Natural killer cell (primary cell): Measurements from ENCODE around the gene ATP9A. TPM values are rescaled to one million over a fixed set of nuclear protein-coding genes. Genes with fewer than 3 reads are reported as not detected.

ENCODE experiments used
- ATAC-seq, 3 donors: fragments of 150-1000 bp in 2 of 3; fragments of 200-7000 bp in 1 of 3; cut with Tn5 transposase; 1 replicate in 1 of 3; 2 replicates in 2 of 3; pipeline ENCODE4 v1.10.0; 2021; ENCODE audit warnings: mild to moderate bottlenecking in 2 of 3, moderate library complexity in 2 of 3
- DNase-seq, 2 donors: peaks; one replicate each; pipeline versions ENCODE4 v3.0.0 to v3.0.0-alpha.2; 2013 to 2021; ENCODE audit warnings: mixed read lengths in 1 of 2
- H3K27ac ChIP-seq: one replicate; pipeline ENCODE4 v1.5.1; 2013; ENCODE audit warnings: mild to moderate bottlenecking, low read length
- H3K27me3 ChIP-seq: one replicate; pipeline ENCODE4 v1.6.1; 2013; ENCODE audit warnings: low read length; ENCODE audit not compliant: control insufficient read depth, insufficient read depth
- H3K36me3 ChIP-seq: one replicate; pipeline ENCODE4 v1.6.1; 2013; ENCODE audit warnings: low read length; ENCODE audit not compliant: control insufficient read depth, insufficient read depth
- H3K4me1 ChIP-seq: one replicate; pipeline ENCODE4 v1.6.1; 2013; ENCODE audit warnings: low read length; ENCODE audit not compliant: control insufficient read depth, insufficient read depth
- H3K4me3 ChIP-seq: one replicate; pipeline ENCODE4 v1.5.1; 2013; ENCODE audit warnings: low read length
- H3K9me3 ChIP-seq: one replicate; pipeline ENCODE4 v1.6.1; 2013; ENCODE audit warnings: low read length; ENCODE audit not compliant: control insufficient read depth, insufficient read depth
- H3K27ac Mint-ChIP-seq, 2 donors: one replicate each; pipeline ENCODE4 v1.8.0; 2022; ENCODE audit warnings: mild to moderate bottlenecking in 2 of 2, mixed read lengths in 2 of 2, moderate library complexity in 1 of 2
- H3K27me3 Mint-ChIP-seq, 2 donors: one replicate each; pipeline ENCODE4 v1.8.0; 2022; ENCODE audit warnings: low read depth in 2 of 2, mixed read lengths in 2 of 2
- H3K36me3 Mint-ChIP-seq: one replicate; pipeline ENCODE4 v1.8.0; 2022; ENCODE audit warnings: mixed read lengths
- H3K4me1 Mint-ChIP-seq, 2 donors: one replicate each; pipeline ENCODE4 v1.8.0; 2022; ENCODE audit warnings: mixed read lengths in 2 of 2
- H3K4me3 Mint-ChIP-seq: one replicate; pipeline ENCODE4 v1.8.0; 2022; ENCODE audit warnings: mild to moderate bottlenecking, moderate library complexity, mixed read lengths
- H3K9me3 Mint-ChIP-seq, 2 donors: one replicate each; pipeline ENCODE4 v1.8.0; 2022; ENCODE audit warnings: mixed read lengths in 2 of 2
- WGBS: methylation state at CpG from one replicate; pipeline ENCODE4 v1.1.7; 2013; ENCODE audit warnings: missing lambda C conversion rate; ENCODE audit not compliant: insufficient coverage; 5-methylcytosine and 5-hydroxymethylcytosine counted together
- intact Hi-C: fragments of 100-400 bp; cut with micrococcal nuclease; formaldehyde crosslinking; loops from one replicate; pipeline ENCODE4 v1.14.2; 2022
- total RNA-seq, 4 donors: library from RNA; stranded (reverse); fragments of 120-200 nt in 1 of 4; gene quantifications; one replicate each; pipeline versions ENCODE4 v1.2.3 to v1.2.4, GENCODE V29; 2013 to 2022
- TF ChIP-seq, protein P1 (sequence below): fragments of 200-600 bp; IDR thresholded peaks from one replicate; pipeline ENCODE4 v1.8.0; 2022; ENCODE audit warnings: antibody characterized with exemption

The ATP9A gene
- total RNA-seq, 3 donors from 2014 or later (not counting 1 experiment from before 2014, with no cell fraction given) = 1.4 to 46.8 (median 1.9) TPM

DNA sequence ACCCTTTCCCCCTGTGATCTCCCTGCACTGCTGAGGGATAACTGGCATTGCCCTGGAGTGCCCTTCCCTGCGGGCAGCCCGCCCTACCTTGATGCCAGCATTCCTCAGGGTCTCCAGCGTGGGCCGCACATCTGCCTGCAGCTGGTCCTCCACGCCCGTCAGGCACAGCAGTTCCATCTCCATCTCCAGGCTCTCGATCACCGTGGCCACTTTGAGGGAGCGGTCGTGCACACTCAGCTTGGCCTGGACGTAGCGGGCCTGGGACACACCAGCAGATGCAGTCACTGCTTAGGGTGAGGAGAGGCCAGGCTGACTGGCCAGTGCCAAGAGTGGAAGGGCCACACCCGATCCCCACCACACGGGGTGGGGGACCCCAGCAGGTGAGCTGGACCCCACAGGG is 143.1 kb downstream of the ATP9A start:
- no peaks in the 10 kb centered on the region for H3K4me1 ChIP-seq
- Mint-ChIP-seq H3K4me1 (peaks cover 3 to 5% of the 10 kb centered on the region in 2 donors), H3K9me3 (no peaks in the 10 kb centered on the region), H3K36me3 (peaks cover 7% of the 10 kb centered on the region), H3K27ac (no peak overlapping the region), H3K27me3 (no peaks in the 10 kb centered on the region), H3K4me3 (no peak overlapping the region)
- H3K9me3 ChIP-seq = no peaks in the 10 kb centered on the region
- no peak overlapping the region for H3K4me3 ChIP-seq
- ATAC-seq = no peak
- H3K36me3 ChIP-seq = no peaks in the 10 kb centered on the region
- H3K27ac ChIP-seq = no peak overlapping the region
- WGBS = 90% methylated on average over 14 of the region's 14 CpGs
- TF ChIP-seq, protein P1, sequence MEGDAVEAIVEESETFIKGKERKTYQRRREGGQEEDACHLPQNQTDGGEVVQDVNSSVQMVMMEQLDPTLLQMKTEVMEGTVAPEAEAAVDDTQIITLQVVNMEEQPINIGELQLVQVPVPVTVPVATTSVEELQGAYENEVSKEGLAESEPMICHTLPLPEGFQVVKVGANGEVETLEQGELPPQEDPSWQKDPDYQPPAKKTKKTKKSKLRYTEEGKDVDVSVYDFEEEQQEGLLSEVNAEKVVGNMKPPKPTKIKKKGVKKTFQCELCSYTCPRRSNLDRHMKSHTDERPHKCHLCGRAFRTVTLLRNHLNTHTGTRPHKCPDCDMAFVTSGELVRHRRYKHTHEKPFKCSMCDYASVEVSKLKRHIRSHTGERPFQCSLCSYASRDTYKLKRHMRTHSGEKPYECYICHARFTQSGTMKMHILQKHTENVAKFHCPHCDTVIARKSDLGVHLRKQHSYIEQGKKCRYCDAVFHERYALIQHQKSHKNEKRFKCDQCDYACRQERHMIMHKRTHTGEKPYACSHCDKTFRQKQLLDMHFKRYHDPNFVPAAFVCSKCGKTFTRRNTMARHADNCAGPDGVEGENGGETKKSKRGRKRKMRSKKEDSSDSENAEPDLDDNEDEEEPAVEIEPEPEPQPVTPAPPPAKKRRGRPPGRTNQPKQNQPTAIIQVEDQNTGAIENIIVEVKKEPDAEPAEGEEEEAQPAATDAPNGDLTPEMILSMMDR = no peak
- intact Hi-C loops = loop anchor here (10.0 kb wide), 1 partner anchor 400 kb away; no protein-coding TSS in a partner anchor
- DNase-seq = no peak
- H3K27me3 ChIP-seq = no peaks in the 10 kb centered on the region

DNA sequence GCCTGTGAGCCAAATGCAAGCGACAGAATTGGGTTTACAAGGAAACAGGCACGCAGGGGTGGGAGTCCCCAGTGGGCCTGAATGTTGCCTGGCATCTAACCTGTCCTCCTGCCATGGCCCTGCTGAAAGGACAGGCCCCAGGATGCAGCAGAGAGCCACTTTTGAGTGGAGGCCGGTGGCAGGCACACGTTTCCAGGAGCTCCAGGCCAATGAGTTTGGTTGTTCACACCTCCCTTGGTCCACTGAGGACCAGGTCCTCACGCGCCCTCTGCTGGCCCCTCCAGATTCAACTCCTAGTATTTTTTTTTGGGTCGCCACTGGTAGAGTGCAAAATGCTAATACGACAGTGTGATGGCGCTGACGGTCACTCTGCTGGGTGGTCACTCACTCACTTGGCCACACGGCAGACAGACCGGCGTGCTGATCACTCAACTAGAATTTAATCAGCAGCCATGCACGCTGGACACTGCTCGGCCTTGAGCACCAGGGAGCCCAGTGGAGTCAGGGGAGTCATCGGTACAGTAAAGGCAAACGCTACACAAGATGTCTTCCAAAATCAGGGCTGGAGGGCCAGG is 143.9 kb downstream of the ATP9A start:
- Histone ChIP-seq H3K36me3 (no peaks in the 10 kb centered on the region), H3K4me1 (no peaks in the 10 kb centered on the region), H3K27ac (no peak overlapping the region), H3K4me3 (no peak overlapping the region), H3K27me3 (no peaks in the 10 kb centered on the region), H3K9me3 (no peaks in the 10 kb centered on the region)
- peak; percentile 55 to 70 (median 60) for ATAC-seq
- Mint-ChIP-seq H3K27me3 (no peaks in the 10 kb centered on the region), H3K27ac (no peak overlapping the region), H3K4me1 (no peaks in the 10 kb centered on the region), H3K36me3 (peaks cover 7% of the 10 kb centered on the region), H3K4me3 (no peak overlapping the region), H3K9me3 (no peaks in the 10 kb centered on the region)
- intact Hi-C loops = loop anchor here (1.0 to 10.0 kb wide), 3 partner anchors 252 to 637 kb away; no protein-coding TSS in a partner anchor
- TF ChIP-seq, protein P1 = peak; percentile 63
- DNase-seq = peak; percentile 53 to 74
- WGBS = 71% methylated on average over 17 of the region's 17 CpGs

DNA sequence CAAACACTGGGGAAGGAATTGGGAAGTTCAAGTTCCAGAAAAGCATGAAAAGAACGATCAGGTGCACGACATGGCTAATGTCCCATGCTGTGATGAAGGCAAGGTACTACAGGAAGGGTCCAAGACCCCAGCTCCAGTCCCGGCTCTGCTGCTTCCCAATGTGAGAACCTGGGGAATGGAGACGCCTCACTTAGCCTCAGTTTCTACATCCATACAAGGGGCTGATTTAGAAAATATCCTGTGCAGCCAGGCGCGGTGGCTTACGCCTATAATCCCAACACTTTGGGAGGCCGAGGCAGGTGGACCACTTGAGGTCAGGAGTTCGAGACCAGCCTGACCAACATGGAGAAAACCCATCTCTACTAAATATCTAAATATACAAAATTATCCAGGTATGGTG is 144.9 kb downstream of the ATP9A start:
- no peaks in the 10 kb centered on the region for H3K4me1 Mint-ChIP-seq
- TF ChIP-seq, protein P1 = no peak
- no peak overlapping the region for H3K27ac ChIP-seq
- WGBS = 94% methylated on average over 9 of the region's 9 CpGs
- H3K36me3 ChIP-seq = no peaks in the 10 kb centered on the region
- H3K27me3 Mint-ChIP-seq = no peaks in the 10 kb centered on the region
- H3K9me3 Mint-ChIP-seq = no peaks in the 10 kb centered on the region
- no peaks in the 10 kb centered on the region for H3K27me3 ChIP-seq
- no peak overlapping the region for H3K4me3 ChIP-seq
- no peak overlapping the region for H3K4me3 Mint-ChIP-seq
- no peak for DNase-seq
- ATAC-seq = no peak
- no peak overlapping the region for H3K27ac Mint-ChIP-seq
- intact Hi-C loops = loop anchor here (10.0 kb wide), 1 partner anchor 398 kb away; no protein-coding TSS in a partner anchor
- H3K4me1 ChIP-seq = no peaks in the 10 kb centered on the region
- no peaks in the 10 kb centered on the region for H3K9me3 ChIP-seq
- H3K36me3 Mint-ChIP-seq = peaks cover 7% of the 10 kb centered on the region
